ENCODE measurements around the gene SPINT1.

The SPINT1 gene

GRCh38 chr15:40893019-40893670 is 49.3 kb downstream of the SPINT1 start:
- no peak for DNase-seq (ENCODE audit: low spot score)

- DNase-seq (ENCODE audit: low spot score), result peak; percentile 97
These were observed 50.2 kb downstream of the SPINT1 start, which contains the start of gene VPS18 for GRCh38 chr15:40893733-40894680. Gene VPS18, plus strand, starts transcription at chr15:40894450. Its CDS starts 319 bp downstream, at chr15:40894769.

GRCh38 chr15:40894681-40895448 is 51.0 kb downstream of the SPINT1 start:
- DNase-seq (ENCODE audit: low spot score), result peak; percentile 82

GRCh38 chr15:40899536-40900207 is 55.8 kb downstream of the SPINT1 start:
- no peak for DNase-seq (ENCODE audit: low spot score)

GRCh38 chr15:40900256-40901052 is 56.6 kb downstream of the SPINT1 start:
- no peak for DNase-seq (ENCODE audit: low spot score)

GRCh38 chr15:40901053-40901443 is 57.2 kb downstream of the SPINT1 start:
- DNase-seq (ENCODE audit: low spot score), result no peak

- DNase-seq (ENCODE audit: low spot score), result no peak
These were observed 59.0 kb downstream of the SPINT1 start for GRCh38 chr15:40902605-40903561.

GRCh38 chr15:40904552-40905201 is 60.8 kb downstream of the SPINT1 start:
- DNase-seq (ENCODE audit: low spot score), result no peak

GRCh38 chr15:40906091-40906990 is 62.5 kb downstream of the SPINT1 start:
- DNase-seq (ENCODE audit: low spot score), result peak; percentile 94

GRCh38 chr15:40906991-40907802 is 63.3 kb downstream of the SPINT1 start:
- no peak for DNase-seq (ENCODE audit: low spot score)

Data from GM03348 (cell line).